HepG2 (cell line): ENCODE data around the gene OLFM2. TPM values are rescaled to one million over a fixed set of nuclear protein-coding genes. Genes with fewer than 3 reads are reported as not detected.

Experiments used
- ATF4 ChIP-seq, 2 experiments: fragments of 450-650 bp in 1 of 2; sonication (generic) in 1 of 2; formaldehyde crosslinking; IDR thresholded peaks; 2 replicates each; pipeline versions ENCODE4 v1.5.0 to v1.8.0; 2020 to 2022; ENCODE audit warnings: mild to moderate bottlenecking in 1 of 2, missing genetic modification reagents in 1 of 2
- HNF4A ChIP-seq: sonication (generic); formaldehyde crosslinking; IDR thresholded peaks from 2 replicates; pipeline ENCODE4 v1.4.0; 2020; ENCODE audit warnings: missing genetic modification reagents
- IRF1 ChIP-seq: sonication (generic); formaldehyde crosslinking; IDR thresholded peaks from 2 replicates; pipeline ENCODE4 v1.4.0; 2020; ENCODE audit warnings: low read depth, mild to moderate bottlenecking, missing genetic modification reagents
- KIAA2018 ChIP-seq: sonication (generic); formaldehyde crosslinking; IDR thresholded peaks from 2 replicates; pipeline ENCODE4 v1.5.0; 2020; ENCODE audit warnings: mild to moderate bottlenecking, missing genetic modification reagents, borderline replicate concordance
- MED8 ChIP-seq: sonication (generic); formaldehyde crosslinking; IDR thresholded peaks from 2 replicates; pipeline ENCODE4 v1.8.1; 2023; ENCODE audit warnings: mild to moderate bottlenecking, missing genetic modification reagents; ENCODE audit not compliant: insufficient replicate concordance
- NR2C2 ChIP-seq: sonication (generic); formaldehyde crosslinking; IDR thresholded peaks from 2 replicates; pipeline ENCODE4 v1.4.0; 2020; ENCODE audit warnings: missing genetic modification reagents, mild to moderate bottlenecking, moderate library complexity, borderline replicate concordance
- PHB2 ChIP-seq: fragments of 450-650 bp; IDR thresholded peaks from 2 replicates; pipeline ENCODE4 v1.6.1; 2018; ENCODE audit not compliant: partially characterized antibody
- PHF8 ChIP-seq: sonication (generic); formaldehyde crosslinking; IDR thresholded peaks from 2 replicates; pipeline ENCODE4 v1.5.0; 2020; ENCODE audit warnings: missing genetic modification reagents
- RXRA ChIP-seq: sonication (generic); formaldehyde crosslinking; IDR thresholded peaks from 2 replicates; pipeline ENCODE4 v1.5.1; 2020; ENCODE audit warnings: missing genetic modification reagents
- ZBTB25 ChIP-seq: IDR thresholded peaks from 2 replicates; pipeline ENCODE4 v1.6.1; 2018; ENCODE audit warnings: missing genetic modification reagents
- ZBTB38 ChIP-seq: sonication (generic); formaldehyde crosslinking; IDR thresholded peaks from 2 replicates; pipeline ENCODE4 v1.5.1; 2020; ENCODE audit warnings: mild to moderate bottlenecking, missing genetic modification reagents
- ZNF543 ChIP-seq: sonication (generic); formaldehyde crosslinking; IDR thresholded peaks from 2 replicates; pipeline ENCODE4 v1.4.0; 2020; ENCODE audit warnings: mild to moderate bottlenecking, missing genetic modification reagents
- ZNF557 ChIP-seq: sonication (generic); formaldehyde crosslinking; IDR thresholded peaks from 2 replicates; pipeline ENCODE4 v1.4.0; 2020; ENCODE audit warnings: missing genetic modification reagents
- ZNF605 ChIP-seq: sonication (generic); formaldehyde crosslinking; IDR thresholded peaks from 2 replicates; pipeline ENCODE4 v1.8.0; 2022; ENCODE audit warnings: mild to moderate bottlenecking, missing genetic modification reagents
- ZNF660 ChIP-seq: sonication (generic); formaldehyde crosslinking; IDR thresholded peaks from 2 replicates; pipeline ENCODE4 v1.5.1; 2020; ENCODE audit warnings: mild to moderate bottlenecking, low read depth, missing genetic modification reagents, borderline replicate concordance
- ZNF670 ChIP-seq: sonication (generic); formaldehyde crosslinking; IDR thresholded peaks from 2 replicates; pipeline ENCODE4 v1.8.0; 2022; ENCODE audit warnings: mild to moderate bottlenecking, missing genetic modification reagents, borderline replicate concordance
- ZNF773 ChIP-seq: sonication (generic); formaldehyde crosslinking; IDR thresholded peaks from 2 replicates; pipeline ENCODE4 v1.4.0; 2020; ENCODE audit warnings: missing genetic modification reagents, borderline replicate concordance
- ZNF790 ChIP-seq: sonication (generic); formaldehyde crosslinking; IDR thresholded peaks from 2 replicates; pipeline ENCODE4 v1.8.0; 2022; ENCODE audit warnings: missing genetic modification reagents, mild to moderate bottlenecking, borderline replicate concordance
- polyA plus RNA-seq, 8 experiments: library from polyadenylated mRNA; depleted of rRNA in 3 of 8; stranded (reverse) in 7 of 8; unstranded in 1 of 8; fragments of >200 nt; fragmentation: Illumina TruSeq in 4 of 8; extraction: Trizol in 4 of 8; gene quantifications; 2 replicates each; pipeline versions ENCODE4 v1.2.1 to v1.2.3, GENCODE V29; 2011 to 2016; ENCODE audit warnings: low read depth in 4 of 8, missing spikeins in 1 of 8, mixed read lengths in 1 of 8; ENCODE audit not compliant: insufficient read depth in 1 of 8
- total RNA-seq, 5 experiments: library from RNA; depleted of rRNA; stranded (reverse); fragments of >200 nt; fragmentation: Illumina TruSeq; extraction: Trizol; gene quantifications; 2 replicates each; pipeline ENCODE4 v1.2.3, GENCODE V29; 2016; ENCODE audit warnings: low read depth in 1 of 5

The OLFM2 gene
- total and polyA plus RNA-seq, 2 of the 13 experiments (the other 11 are each of a cell fraction or from before 2014, with no cell fraction given) = 0.20 to 0.51 TPM

- no peak for TF ChIP-seq KIAA2018 (CRISPR knock-in tag)
- TF ChIP-seq ATF4 (CRISPR knock-in tag; IDR thresholded peaks at IDR 0.05) = no peak
- 0 out of 2 replicates have a peak, but pooled peaks have one; percentile 34 for TF ChIP-seq ZBTB25 (CRISPR knock-in tag)
- peak; percentile 17 for TF ChIP-seq HNF4A (CRISPR knock-in tag)
- peak; percentile 34; the same call in 1 of the 2 replicates for TF ChIP-seq ZNF790 (CRISPR knock-in tag)
- TF ChIP-seq ZBTB38 = peak; percentile 62; the same call in 1 of the 2 replicates
- no peak for TF ChIP-seq IRF1
- no peak for TF ChIP-seq ZNF670 (CRISPR knock-in tag)
- no peak for TF ChIP-seq RXRA
- peak; percentile 56 for TF ChIP-seq ZNF605 (CRISPR knock-in tag)
- peak; percentile 97 for TF ChIP-seq PHF8 (CRISPR knock-in tag)
- TF ChIP-seq PHB2 = no peak
- peak; percentile 96 for TF ChIP-seq NR2C2 (CRISPR knock-in tag)
- TF ChIP-seq ZNF557 = no peak
- TF ChIP-seq ZNF543 (CRISPR knock-in tag) = peak; percentile 46; the same call in 1 of the 2 replicates
- TF ChIP-seq ZNF660 (CRISPR knock-in tag) = no peak
- TF ChIP-seq MED8 (CRISPR knock-in tag) = peak; percentile 85
- no peak for TF ChIP-seq ZNF773 (CRISPR knock-in tag)
Observed at GRCh38 chr19:9818734-9819595, 117.3 kb downstream of the OLFM2 start, which contains the start of gene FBXL12 (continued).
